Neutrophil (primary cell): ENCODE data around the gene PGA5.

Experiments used
- H3K27ac ChIP-seq: fragments of 200-600 bp; sonication (generic); 2 replicates; pipeline ENCODE4 v1.5.1; 2016; ENCODE audit warnings: mild to moderate bottlenecking, moderate library complexity
- H3K27me3 ChIP-seq: fragments of 200-600 bp; sonication (generic); 2 replicates; pipeline ENCODE4 v1.6.0; 2016; ENCODE audit warnings: mild to moderate bottlenecking
- H3K36me3 ChIP-seq: fragments of 200-600 bp; sonication (generic); 2 replicates; pipeline ENCODE4 v1.5.1; 2017
- H3K4me1 ChIP-seq, 2 experiments: fragments of 200-600 bp in 1 of 2; sonication (generic) in 1 of 2; 1 replicate in 1 of 2; 2 replicates in 1 of 2; pipeline versions ENCODE4 v1.5.1 to v1.6.1; 2013 to 2016; ENCODE audit warnings: low read depth in 1 of 2, low read length in 1 of 2, mild to moderate bottlenecking in 1 of 2, moderate library complexity in 1 of 2; ENCODE audit not compliant: control insufficient read depth in 1 of 2, insufficient read depth in 1 of 2
- H3K4me3 ChIP-seq, 2 experiments: fragments of 200-600 bp in 1 of 2; sonication (generic) in 1 of 2; 1 replicate in 1 of 2; 2 replicates in 1 of 2; pipeline ENCODE4 v1.5.1; 2013 to 2016; ENCODE audit warnings: low read depth in 1 of 2, low read length in 1 of 2, mild to moderate bottlenecking in 1 of 2, moderate library complexity in 1 of 2
- H3K9me3 ChIP-seq: fragments of 200-600 bp; sonication (generic); 2 replicates; pipeline ENCODE4 v1.5.1; 2016
- TF ChIP-seq, protein P1 (sequence below): fragments of 200-600 bp; sonication (generic); IDR thresholded peaks from 2 replicates; pipeline ENCODE4 v1.5.1; 2016; ENCODE audit warnings: antibody characterized with exemption

PGA5 gene

DNA sequence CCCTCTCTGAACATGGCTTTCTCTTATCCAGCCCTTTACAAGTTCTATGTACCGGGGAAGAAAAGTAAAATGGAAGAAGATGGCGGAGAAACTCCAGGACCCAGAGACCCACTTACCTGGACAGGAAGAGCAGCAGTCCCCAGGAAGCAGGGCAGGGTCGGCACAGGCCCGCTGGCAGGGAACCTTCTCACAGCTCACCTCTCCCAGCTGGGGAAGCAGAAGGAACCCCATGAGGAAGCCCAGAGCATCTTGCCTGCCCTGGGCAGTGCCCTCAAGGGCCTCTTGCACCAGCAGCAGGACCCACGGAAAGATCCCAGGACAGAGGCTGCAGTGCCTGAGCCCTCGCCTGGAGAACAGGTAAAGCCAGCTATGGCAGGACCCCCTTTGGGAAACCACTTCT lies 23.4 kb downstream of the PGA5 start:
- no peaks in the 10 kb centered on the region for H3K27me3 ChIP-seq
- no peaks in the 10 kb centered on the region for H3K4me1 ChIP-seq
- TF ChIP-seq, protein P1, sequence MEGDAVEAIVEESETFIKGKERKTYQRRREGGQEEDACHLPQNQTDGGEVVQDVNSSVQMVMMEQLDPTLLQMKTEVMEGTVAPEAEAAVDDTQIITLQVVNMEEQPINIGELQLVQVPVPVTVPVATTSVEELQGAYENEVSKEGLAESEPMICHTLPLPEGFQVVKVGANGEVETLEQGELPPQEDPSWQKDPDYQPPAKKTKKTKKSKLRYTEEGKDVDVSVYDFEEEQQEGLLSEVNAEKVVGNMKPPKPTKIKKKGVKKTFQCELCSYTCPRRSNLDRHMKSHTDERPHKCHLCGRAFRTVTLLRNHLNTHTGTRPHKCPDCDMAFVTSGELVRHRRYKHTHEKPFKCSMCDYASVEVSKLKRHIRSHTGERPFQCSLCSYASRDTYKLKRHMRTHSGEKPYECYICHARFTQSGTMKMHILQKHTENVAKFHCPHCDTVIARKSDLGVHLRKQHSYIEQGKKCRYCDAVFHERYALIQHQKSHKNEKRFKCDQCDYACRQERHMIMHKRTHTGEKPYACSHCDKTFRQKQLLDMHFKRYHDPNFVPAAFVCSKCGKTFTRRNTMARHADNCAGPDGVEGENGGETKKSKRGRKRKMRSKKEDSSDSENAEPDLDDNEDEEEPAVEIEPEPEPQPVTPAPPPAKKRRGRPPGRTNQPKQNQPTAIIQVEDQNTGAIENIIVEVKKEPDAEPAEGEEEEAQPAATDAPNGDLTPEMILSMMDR = no peak
- H3K27ac ChIP-seq = no peak overlapping the region
- no peak overlapping the region for H3K4me3 ChIP-seq
- H3K36me3 ChIP-seq = no peaks in the 10 kb centered on the region
- H3K9me3 ChIP-seq = no peaks in the 10 kb centered on the region

DNA sequence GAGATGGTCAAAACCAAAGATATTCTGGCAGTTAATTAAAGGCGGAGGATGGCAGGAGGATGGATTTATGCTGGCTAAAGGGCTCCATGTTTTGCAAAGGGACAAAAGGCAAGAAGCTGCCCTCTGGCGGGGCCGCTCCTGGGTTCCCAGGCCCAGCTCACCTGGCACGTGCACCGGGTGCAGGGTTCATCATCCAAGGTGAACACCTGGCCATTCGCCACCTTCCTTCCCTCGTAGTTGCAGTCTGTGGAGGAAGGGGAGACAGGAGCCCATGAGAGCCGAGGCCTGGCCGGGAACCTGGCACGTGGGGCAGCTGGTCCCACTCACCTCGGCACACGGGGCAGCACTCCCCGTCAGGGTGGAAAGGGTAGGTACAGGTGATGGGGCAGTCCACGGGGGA lies 23.8 kb downstream of the PGA5 start:
- Histone ChIP-seq H3K4me1 (no peaks in the 10 kb centered on the region), H3K36me3 (no peaks in the 10 kb centered on the region), H3K27ac (no peak overlapping the region), H3K4me3 (no peak overlapping the region), H3K9me3 (no peaks in the 10 kb centered on the region), H3K27me3 (no peaks in the 10 kb centered on the region)
- TF ChIP-seq, protein P1 = no peak

DNA sequence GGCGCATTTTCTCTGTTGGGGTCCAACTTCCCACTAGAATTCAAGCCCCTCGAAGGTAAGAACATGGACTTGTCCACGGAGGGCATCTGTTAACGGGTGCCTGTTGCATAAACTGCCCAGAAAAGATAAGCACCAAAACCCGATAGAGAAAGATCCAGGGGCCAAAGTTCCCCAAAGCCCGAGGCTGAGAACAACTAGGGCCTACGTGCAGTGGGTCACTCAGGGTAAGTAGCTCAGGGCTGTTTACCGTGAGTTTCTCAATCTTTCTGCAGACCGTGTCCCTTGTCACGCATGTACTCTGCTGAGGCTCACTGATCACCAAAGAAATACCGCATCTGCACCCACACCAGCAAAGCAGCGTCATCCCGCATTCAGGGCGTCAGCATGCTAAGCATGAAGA lies 24.4 kb downstream of the PGA5 start:
- H3K27me3 ChIP-seq = no peaks in the 10 kb centered on the region

DNA sequence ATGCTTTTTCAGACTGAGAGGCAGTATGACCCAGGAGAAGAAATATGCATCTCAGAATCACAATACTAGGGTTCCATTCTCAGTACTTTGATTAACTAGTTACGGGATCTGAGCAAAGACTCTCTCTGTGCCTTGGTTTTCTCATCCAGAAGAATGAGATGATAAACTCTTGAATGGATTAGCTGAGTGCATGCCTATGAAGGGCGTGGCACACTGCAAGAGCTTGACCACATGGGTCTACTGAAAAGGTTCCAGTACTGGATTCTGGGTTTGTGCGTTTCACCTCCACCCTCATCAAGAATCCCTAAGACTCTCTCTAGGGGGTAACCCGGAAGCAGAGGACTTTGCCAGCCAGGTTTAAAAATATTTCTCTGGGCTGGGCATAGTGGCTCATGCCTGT lies 25.6 kb downstream of the PGA5 start:
- TF ChIP-seq, protein P1 = no peak
- no peaks in the 10 kb centered on the region for H3K9me3 ChIP-seq
- no peaks in the 10 kb centered on the region for H3K4me1 ChIP-seq
- no peak overlapping the region for H3K27ac ChIP-seq
- H3K36me3 ChIP-seq = no peaks in the 10 kb centered on the region
- H3K27me3 ChIP-seq = no peaks in the 10 kb centered on the region
- H3K4me3 ChIP-seq = no peak overlapping the region

More for the DNA sequence above, 24.4 kb downstream of the PGA5 start:
- H3K4me1 ChIP-seq = no peaks in the 10 kb centered on the region
- H3K36me3 ChIP-seq = no peaks in the 10 kb centered on the region
- H3K9me3 ChIP-seq = no peaks in the 10 kb centered on the region
- TF ChIP-seq, protein P1 = no peak
- H3K4me3 ChIP-seq = no peak overlapping the region
- H3K27ac ChIP-seq = no peak overlapping the region

DNA sequence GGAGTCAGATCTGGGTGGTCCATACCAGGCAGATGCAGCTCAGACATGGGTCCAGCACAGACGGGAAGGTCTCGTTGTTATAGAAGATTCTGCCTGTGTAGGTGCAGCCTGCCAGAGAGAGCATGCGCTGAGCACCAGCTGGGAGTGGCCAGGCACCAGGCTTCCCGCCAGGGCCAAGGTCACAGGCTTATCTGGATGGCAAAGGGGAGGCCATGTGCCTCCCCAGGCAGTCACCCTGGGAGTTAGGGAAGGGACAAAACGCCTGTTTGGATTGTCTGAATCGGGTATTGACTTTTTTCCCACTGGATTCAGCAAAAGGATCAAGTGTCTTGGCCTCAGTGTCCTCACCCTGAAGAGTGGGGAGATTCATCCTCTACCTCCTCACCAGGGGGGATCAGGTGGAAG lies 26.5 kb downstream of the PGA5 start:
- H3K36me3 ChIP-seq = no peaks in the 10 kb centered on the region
- no peaks in the 10 kb centered on the region for H3K9me3 ChIP-seq
- H3K4me3 ChIP-seq = no peak overlapping the region
- TF ChIP-seq, protein P1 = no peak
- no peaks in the 10 kb centered on the region for H3K27me3 ChIP-seq
- H3K4me1 ChIP-seq = no peaks in the 10 kb centered on the region
- H3K27ac ChIP-seq = no peak overlapping the region
